ENCODE measurements around the gene LMOD1. TPM values are rescaled to one million over a fixed set of nuclear protein-coding genes. Genes with fewer than 3 reads are reported as not detected.

LMOD1 gene
- total and polyA plus RNA-seq, 2 of the 8 experiments (the other 6 are each of a cell fraction or from before 2014, with no cell fraction given), result 0.77 to 1.4 TPM

DNA sequence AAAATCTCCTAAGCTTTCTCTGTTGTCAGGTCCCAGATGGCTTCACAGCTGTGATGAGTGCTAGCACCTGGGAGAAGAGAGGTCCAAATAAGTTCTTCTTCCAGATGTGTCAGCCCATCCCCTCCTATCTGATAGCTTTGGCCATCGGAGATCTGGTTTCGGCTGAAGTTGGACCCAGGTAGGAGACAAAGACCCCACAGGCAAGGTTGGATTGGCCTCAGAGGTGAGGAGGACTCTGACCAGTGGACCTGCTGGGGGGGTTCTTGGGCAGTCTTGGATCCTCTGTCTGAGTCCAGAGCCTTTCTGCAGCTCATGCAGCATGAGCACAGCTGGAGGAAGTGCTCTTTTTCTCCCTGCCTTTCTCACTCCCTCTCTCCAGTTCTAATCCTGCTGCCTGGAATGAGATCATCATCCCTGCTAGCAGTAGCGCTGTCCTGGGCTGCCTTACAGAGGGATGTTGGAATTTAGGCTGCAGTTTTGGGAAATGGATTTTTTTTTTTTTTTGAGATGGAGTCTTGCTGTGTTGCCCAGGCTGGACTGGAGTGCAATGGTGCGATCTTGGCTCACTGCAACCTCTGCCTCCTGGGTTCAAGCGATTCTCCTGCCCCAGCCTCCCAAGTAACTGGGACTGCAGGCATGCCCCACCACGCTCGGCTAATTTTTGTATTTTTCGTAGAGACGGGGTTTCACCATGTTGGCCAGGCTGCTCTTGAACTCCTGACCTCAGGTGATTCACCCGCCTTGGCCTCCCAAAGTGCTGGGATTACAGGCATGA is 43.2 kb upstream of the LMOD1 start:
- Histone ChIP-seq H3K14ac (ENCODE audit: insufficient read length) (no peak overlapping the region), H3K18ac (ENCODE audit: extremely low read depth, low read length) (no peak overlapping the region), H3K4me3 (ENCODE audit: extremely low read depth in 1 of 4, insufficient read depth in 2 of 4, low read depth in 3 of 4, low read length in 4 of 4) (no peak overlapping the region), H3K23me2 (ENCODE audit: low read depth, low read length) (no peaks in the 10 kb centered on the region), H2BK12ac (ENCODE audit: low read depth, low read length) (no peak overlapping the region), H2AK5ac (ENCODE audit: low read depth, low read length) (no peak overlapping the region), H3K79me2 (ENCODE audit: control insufficient read depth in 1 of 2, insufficient read depth in 2 of 2, low read length in 2 of 2) (peaks cover 3 to 24% of the 10 kb centered on the region in 2 experiments; a peak in 3 of 4 replicates), H3K23ac (ENCODE audit: insufficient read length) (no peak overlapping the region), H2BK5ac (ENCODE audit: low read depth, low read length) (no peak overlapping the region), H4K20me1 (replicated peaks in 1 of 2; ENCODE audit: control insufficient read depth in 1 of 2, insufficient read depth in 2 of 2, low read length in 2 of 2) (no peaks in the 10 kb centered on the region), H4K5ac (ENCODE audit: insufficient read length, low read depth, low read length) (no peak overlapping the region), H4K8ac (ENCODE audit: extremely low read depth, insufficient read depth, low read length) (no peak overlapping the region; the same call in 1 of the 2 replicates), H3K56ac (replicated peaks; ENCODE audit: insufficient read length, low read depth, low read length) (no peak overlapping the region), H3K4me1 (replicated peaks in 1 of 4; ENCODE audit: control insufficient read depth in 3 of 4, insufficient read depth in 4 of 4, low read length in 3 of 4) (no peaks in the 10 kb centered on the region), H3K4me2 (ENCODE audit: insufficient read depth in 1 of 2, low read depth in 2 of 2, low read length in 2 of 2) (no peak overlapping the region), H3K27me3 (replicated peaks in 1 of 4; ENCODE audit: control insufficient read depth in 3 of 4, extremely low read depth in 1 of 4, insufficient read depth in 3 of 4, low read length in 3 of 4) (no peaks in the 10 kb centered on the region), H3K9ac (replicated peaks in 1 of 4; ENCODE audit: extremely low read depth in 1 of 4, low read depth in 3 of 4, low read length in 3 of 4) (no peak overlapping the region), H3K79me1 (ENCODE audit: low read depth, low read length) (peaks cover 2% of the 10 kb centered on the region; the same call in 1 of the 2 replicates), H3K4ac (replicated peaks; ENCODE audit: insufficient read length, low read depth, low read length) (no peak overlapping the region), H2BK15ac (ENCODE audit: low read length) (no peak overlapping the region), H3K9me3 (ENCODE audit: insufficient read depth in 2 of 2, low read depth in 1 of 2, low read length in 1 of 2) (no peaks in the 10 kb centered on the region), H4K91ac (replicated peaks; ENCODE audit: insufficient read length, low read length) (no peak overlapping the region), H3K36me3 (ENCODE audit: control insufficient read depth in 2 of 4, insufficient read depth in 4 of 4, low read length in 3 of 4) (peaks cover 15 to 34% (median 28%) of the 10 kb centered on the region in 4 experiments), H2BK20ac (ENCODE audit: low read length) (no peak overlapping the region), H2AFZ (ENCODE audit: low read length) (no peak overlapping the region), H2BK120ac (replicated peaks; ENCODE audit: low read depth, low read length) (no peak overlapping the region), H3K27ac (ENCODE audit: low read depth, low read length) (no peak overlapping the region)
- FAIRE-seq (no peak), DNase-seq (ENCODE audit: low read depth in 1 of 2, low spot score in 2 of 2) (no peak)
- ChIA-PET POLR2A (ENCODE audit: partially characterized antibody) (interaction anchor here (1.5 kb wide), 1 partner anchor 11 kb away, joined by 7 read pairs; no protein-coding TSS in a partner anchor), CTCF (ENCODE audit: partially characterized antibody) (interaction anchor here (0.7 to 6.6 kb wide), 10 partner anchors 9 to 147 kb away, joined by 3 to 52 read pairs (median 4); no protein-coding TSS in a partner anchor)
- TF ChIP-seq RAD21 (IDR thresholded peaks at IDR 0.05 in 1 of 2, conservative IDR thresholded peaks at IDR 0.05 in 1 of 2; ENCODE audit: low read depth in 2 of 2, low read length in 2 of 2), result no peak
- TF ChIP-seq, protein P1, sequence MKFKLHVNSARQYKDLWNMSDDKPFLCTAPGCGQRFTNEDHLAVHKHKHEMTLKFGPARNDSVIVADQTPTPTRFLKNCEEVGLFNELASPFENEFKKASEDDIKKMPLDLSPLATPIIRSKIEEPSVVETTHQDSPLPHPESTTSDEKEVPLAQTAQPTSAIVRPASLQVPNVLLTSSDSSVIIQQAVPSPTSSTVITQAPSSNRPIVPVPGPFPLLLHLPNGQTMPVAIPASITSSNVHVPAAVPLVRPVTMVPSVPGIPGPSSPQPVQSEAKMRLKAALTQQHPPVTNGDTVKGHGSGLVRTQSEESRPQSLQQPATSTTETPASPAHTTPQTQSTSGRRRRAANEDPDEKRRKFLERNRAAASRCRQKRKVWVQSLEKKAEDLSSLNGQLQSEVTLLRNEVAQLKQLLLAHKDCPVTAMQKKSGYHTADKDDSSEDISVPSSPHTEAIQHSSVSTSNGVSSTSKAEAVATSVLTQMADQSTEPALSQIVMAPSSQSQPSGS (IDR thresholded peaks at IDR 0.05; ENCODE audit: low read length), result no peak
- WGBS, 2 experiments (ENCODE audit: extremely low coverage in 1 of 2, insufficient coverage in 1 of 2, insufficient read length in 1 of 2, insufficient replicate concordance in 2 of 2, low coverage in 1 of 2, low lambda C conversion rate in 2 of 2, missing lambda C conversion rate in 1 of 2), result 95% methylated on average over 10 of the region's 10 CpGs; no CpG with 5 or more reads in 1 of the 2 experiments
